COLO829 (cell line): ENCODE measurements around the gene SLC12A3.
"Not testable (repeated sequence)": the region's sequence is repeated elsewhere in the genome, so short reads cannot be mapped to it uniquely, and the experiment has no call there.

ENCODE experiments used
- DNase-seq: peaks from one replicate; pipeline ENCODE4 v3.0.0; 2012; ENCODE audit warnings: low spot score

Gene SLC12A3

DNA sequence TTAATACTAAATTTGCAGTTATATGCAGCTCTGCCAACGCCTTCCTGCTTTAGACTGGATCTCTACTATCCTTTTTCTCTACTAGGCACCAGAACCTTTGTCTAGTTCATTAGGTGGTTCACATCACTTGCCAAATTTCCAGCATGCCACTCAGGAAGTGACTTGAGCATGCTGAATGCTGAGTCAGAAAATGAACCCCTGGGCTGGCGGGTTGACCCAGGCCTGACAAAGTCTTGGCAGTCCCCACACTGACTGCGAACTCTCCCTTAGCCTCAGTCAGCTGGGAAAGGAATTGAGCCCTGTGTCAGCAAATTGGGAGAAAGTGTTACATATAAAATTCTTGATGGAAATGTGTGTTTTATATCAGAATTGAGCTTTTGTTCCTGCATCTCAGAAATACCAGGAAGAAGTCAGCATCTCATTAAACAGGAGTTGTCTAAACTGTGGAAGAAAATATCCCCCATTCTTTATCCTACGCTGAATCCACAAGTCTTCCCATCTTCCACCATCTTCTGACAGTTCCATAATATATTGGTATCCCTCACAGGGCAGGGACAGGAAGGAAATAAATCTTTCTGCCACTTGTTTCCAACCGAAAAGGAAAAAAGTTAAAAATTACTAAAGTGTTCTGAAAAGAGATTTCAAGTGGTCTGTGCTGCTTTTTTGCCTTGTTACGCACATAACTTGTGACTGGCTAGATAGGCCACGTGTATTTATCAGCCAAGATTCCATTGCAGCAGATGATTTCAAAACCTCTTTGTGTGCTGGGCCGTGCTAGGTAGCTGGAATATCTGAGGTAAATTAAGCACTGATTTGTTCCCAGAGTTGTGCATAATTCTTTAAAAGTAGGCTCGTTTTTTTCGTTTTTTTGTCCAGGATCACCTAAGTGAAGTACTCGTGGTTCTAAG lies 16.7 kb upstream of the SLC12A3 start:
- no peak for DNase-seq

DNA sequence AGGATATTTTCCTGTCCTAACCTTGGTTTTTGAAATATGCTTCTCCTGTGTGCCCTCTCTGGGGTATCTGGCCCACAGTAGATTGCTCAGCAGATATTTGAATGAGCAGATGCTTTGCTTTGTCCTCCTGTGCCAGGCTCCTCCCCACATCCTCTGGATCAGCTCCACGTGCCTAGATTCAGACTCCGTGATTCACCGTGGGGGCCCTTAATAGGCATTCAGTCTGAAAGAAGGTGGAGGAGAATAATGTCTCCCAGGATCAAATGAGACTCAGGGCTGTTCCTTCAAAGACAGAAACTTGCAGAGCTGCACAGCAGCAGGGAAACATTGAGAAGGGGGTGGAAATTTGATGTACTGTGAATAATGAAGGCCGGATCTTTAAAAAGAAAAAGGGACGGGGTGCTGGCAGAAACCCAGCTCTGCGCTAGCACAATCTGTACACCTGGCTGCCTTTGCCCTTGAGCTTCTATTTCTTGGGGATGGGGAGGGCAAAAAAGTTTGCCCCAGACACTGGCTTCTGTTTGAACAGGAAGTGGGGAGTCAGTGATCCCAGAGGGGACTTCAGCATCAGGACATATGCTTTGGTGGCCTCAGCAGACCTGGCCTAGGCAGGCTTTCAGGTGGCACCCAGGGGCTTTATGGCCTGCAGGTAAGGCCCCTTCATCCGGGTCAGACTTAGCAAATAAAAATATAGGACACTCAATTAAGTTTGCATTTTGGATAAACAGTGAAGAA lies 15.9 kb upstream of the SLC12A3 start:
- DNase-seq: no peak

GRCh38 chr16:56849690-56850680 lies 15.0 kb upstream of the SLC12A3 start:
- DNase-seq: no peak

- DNase-seq: no peak
Observed at GRCh38 chr16:56851671-56852400, 13.2 kb upstream of the SLC12A3 start.

- DNase-seq: no peak
Observed at GRCh38 chr16:56852401-56852730, 12.6 kb upstream of the SLC12A3 start.

DNA sequence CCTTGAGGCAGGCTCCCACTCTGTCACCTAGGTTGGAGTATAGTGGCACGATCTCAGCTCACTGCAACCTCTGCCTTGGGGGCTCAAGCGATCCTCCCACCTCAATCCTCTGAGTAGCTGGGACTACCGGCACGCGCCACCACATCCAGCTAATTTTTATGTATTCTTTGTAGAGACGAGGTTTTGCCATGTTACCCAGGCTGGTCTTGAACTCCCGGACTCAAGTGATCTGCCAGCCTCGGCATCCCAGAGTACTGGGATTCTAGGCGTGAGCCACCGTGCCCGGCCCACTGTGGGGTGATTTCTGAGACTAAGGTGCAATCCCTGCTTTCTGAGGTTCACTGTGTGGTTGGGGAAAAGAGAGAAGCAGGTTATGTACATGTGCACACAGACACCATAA lies 12.0 kb upstream of the SLC12A3 start:
- no peak for DNase-seq

DNA sequence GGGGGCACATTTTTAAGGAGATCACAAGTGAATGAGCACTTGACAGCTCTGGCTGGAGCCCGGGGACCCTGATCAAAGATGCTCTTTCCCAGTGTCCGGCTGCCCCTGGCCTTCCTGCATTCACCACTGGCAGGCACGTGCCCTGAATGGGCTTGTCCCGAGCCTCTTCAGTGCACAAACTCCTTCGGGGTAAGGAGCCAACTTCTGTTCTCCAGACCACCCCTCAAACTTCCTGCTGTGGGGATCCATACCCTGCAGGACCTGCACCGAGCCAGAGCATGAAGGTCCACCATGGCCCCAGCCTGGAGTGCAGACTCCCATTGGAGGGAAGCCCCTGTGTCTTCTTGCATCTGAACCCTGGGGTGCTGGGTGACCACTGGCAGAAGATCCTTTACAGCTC lies 9.8 kb upstream of the SLC12A3 start:
- no peak for DNase-seq

- DNase-seq: no peak
Observed at GRCh38 chr16:56855946-56856345, 9.1 kb upstream of the SLC12A3 start.

- no peak for DNase-seq
Observed at GRCh38 chr16:56856876-56857447, 8.0 kb upstream of the SLC12A3 start.

DNA sequence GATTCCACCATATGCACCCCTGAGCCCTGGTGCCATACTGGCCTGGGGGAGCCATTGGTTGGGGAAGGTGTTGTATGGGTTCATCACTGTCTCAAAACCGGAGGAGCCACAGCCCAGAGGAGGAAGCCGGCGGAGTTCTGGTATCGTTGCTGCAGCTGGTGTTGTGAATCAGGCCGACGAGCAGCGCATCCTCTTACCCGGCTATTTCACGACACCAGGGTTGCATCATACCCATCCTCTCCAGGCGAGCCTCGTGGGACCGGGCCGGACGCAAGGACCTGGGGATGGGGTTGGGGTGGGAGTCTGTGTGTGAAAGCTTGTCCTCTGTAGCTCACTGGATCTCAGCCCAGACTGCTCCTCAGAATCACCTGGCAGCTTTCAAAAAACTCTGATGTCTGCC lies 6.6 kb upstream of the SLC12A3 start:
- DNase-seq: no peak

DNA sequence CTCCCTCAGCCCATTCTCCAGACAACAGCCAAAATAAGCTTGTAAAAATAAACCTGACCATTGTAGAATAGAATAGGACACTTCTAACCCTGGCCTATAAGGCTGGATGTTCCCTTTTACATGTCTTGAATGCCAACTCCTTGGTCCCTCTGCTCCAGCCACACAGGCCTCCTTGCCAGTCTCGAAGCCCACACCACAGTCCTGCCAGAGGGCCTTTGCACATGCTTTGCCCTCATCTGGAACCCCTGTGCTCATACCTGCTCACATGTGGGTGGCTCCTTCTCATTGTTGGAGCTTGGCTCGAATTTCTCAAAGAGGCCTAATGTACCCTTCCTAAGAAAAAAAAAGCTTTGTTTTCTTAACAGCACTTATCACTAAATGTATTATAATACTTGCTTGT lies 5.4 kb upstream of the SLC12A3 start:
- no peak for DNase-seq

GRCh38 chr16:56860226-56861020 lies 4.6 kb upstream of the SLC12A3 start:
- no peak for DNase-seq

DNA sequence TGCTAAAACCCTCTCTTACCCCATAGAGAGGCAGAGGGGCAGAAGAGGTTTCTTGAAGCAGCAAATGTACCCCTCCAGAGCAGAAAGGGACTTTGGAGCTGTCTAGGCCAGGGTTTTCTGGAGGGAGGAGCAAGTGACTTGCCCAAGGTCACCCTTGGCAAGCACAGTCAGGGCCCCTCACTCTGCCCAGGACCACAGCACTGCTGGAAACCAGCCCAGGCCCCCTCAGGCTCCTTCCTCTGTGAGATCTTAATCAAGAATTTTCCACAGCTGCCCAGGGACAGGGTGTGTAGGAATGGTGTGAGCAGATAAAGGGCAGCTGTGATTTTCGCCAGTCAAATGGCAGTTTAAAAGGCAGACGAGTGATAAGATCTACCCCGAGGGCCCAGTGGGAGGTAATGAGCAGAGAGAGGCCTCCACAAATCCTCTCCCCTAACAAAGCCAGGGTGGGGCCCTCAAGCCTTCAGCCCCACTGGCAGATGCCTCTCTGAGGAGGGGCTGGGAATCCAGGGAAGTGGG lies 3.9 kb upstream of the SLC12A3 start:
- no peak for DNase-seq

DNA sequence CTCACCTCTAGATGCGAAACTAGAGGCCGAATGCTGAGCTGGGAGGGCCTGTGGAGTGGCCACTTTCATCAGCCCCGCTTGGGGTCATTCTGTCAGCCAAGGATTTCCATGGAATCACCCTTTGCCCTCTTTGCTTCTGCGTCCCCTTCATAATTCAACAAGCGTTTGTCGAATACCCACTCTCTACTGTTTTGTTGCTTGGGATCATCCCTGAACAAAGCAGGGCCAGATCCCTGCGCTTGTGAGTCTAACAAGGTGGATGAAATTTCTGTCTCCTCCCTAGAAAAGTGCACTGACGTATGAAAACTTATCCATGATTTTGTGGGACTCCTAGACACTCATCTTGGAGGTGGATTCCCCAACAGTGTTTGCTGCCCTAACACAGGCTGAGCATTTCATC lies 3.3 kb upstream of the SLC12A3 start:
- no peak for DNase-seq

GRCh38 chr16:56862776-56863175 lies 2.2 kb upstream of the SLC12A3 start:
- DNase-seq: no peak

DNA sequence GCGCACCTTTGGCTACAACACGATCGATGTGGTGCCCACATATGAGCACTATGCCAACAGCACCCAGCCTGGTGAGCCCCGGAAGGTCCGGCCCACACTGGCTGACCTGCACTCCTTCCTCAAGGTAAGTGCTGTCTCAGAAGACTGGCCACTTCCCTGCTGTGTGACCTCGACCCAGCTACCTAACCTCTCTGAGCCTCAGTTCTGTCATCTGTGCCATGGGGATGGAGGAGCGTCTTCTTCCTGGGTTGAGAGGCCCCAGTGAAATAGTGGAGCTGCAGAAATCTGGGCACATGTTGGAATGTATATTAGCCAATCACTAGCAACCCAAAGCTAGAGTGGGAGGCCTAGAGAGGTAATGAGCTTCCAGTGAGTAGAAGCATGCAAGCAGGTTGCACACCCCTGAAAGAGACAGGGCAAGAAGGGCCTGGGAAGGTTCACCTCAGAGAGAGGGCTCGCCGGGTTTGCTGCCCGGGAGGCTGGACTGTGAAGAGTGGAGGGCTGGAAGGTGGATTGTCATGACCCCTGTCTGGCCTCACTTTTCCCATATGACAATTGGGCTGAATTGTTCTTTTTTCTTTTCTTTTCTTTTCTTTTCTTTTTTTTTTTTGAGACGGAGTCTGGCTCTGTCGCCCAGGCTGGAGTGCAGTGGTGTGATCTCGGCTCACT lies 521 bp downstream of the SLC12A3 start:
- no peak for DNase-seq

- DNase-seq: peak; percentile 27
Observed at GRCh38 chr16:56866955-56867830, 2.2 kb downstream of the SLC12A3 start.

- DNase-seq: no peak
Observed at GRCh38 chr16:56868175-56868574, 3.2 kb downstream of the SLC12A3 start.

DNA sequence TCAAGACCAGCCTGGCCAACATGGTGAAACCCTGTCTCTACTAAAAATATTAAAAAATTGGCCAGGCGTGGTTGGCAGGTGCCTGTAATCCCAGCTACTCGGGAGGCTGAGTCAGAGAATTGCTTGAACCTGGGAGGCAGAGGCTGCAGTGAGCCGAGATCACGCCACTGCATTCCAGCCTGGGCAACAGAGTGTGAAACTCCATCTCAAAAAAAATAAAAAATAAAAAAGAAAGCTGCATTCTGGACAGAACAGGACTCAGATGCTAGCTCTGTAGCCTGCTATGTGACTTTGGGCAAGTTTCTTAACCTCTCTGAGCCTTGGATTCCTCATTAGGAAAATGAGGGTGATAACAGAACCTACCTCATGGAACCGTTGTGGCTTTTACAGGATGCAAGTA lies 3.8 kb downstream of the SLC12A3 start:
- DNase-seq: not testable (repeated sequence)
